Measurements from ENCODE around the gene SKAP1.
"Not testable (repeated sequence)": the region's sequence is repeated elsewhere in the genome, so short reads cannot be mapped to it uniquely, and the experiment has no call there.

Gene SKAP1

GRCh38 chr17:48269209-48269608 is 160.8 kb downstream of the SKAP1 start:
- TF ChIP-seq GATA1 (IDR thresholded peaks at IDR 0.05; ENCODE audit: low read depth, low read length) (no peak), POLR2A (IDR thresholded peaks at IDR 0.05; ENCODE audit: low read length) (no peak)
- peak in 1 of 2 experiments; percentile 31 for DNase-seq

DNA sequence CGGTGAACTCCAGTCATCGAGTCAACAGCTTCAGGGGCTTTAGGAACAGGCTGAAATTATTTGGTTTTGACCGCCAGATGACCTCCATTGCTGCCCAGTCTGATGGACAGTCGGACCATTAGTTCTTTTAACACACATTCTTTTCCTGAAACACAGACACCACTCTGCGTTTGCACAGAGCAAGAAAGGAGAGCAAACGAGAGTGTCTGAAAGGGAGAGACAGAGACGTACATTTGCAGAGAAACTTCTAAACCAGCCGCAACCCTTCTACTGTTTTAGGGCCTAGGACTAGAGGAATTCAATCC is 166.3 kb downstream of the SKAP1 start:
- no peak for TF ChIP-seq GATA1 (IDR thresholded peaks at IDR 0.05; ENCODE audit: low read depth, low read length)
- no peak for TF ChIP-seq POLR2A (IDR thresholded peaks at IDR 0.05; ENCODE audit: low read length)
- no peak for DNase-seq

DNA sequence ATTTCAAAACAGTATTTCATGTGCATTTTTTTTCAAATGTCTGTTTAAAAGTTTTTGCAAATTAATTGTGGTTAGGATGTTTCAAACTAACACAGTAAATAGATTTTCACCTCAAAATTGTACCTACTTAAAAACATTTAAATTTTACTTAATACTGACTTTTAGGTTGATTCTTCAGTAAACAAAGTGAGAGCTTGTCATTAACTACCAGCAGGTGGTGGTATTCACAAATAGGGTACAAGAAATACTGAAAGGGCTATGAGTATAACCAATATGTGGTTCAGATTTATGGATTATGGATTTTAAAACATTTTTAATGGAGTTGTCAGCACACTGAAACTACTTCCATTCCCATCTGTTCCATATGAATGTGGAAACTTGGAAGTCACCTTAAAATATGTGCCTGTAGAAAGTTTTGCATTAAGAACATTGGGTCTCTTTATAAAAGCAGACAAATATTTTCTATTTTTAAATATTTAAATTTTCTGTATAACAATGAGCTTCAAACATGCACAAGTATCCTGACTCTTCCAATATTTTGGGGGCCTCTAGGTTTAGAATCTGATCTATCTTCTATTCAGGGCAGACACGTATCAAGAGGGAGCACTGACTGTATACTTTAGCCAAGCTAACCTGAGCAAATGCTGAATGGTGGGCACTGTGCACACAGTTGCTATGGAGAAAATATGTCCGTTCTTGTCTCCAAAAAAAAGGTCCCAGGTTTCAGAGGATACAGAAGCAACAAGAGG is 166.9 kb downstream of the SKAP1 start:
- no peak for TF ChIP-seq GATA1 (IDR thresholded peaks at IDR 0.05; ENCODE audit: low read depth, low read length)
- TF ChIP-seq POLR2A (IDR thresholded peaks at IDR 0.05; ENCODE audit: low read length): no peak

GRCh38 chr17:48261297-48261880 is 168.6 kb downstream of the SKAP1 start:
- peak; percentile 21 to 32 for DNase-seq
- TF ChIP-seq POLR2A (IDR thresholded peaks at IDR 0.05; ENCODE audit: low read length): no peak

More for the DNA sequence above, 166.9 kb downstream of the SKAP1 start:
- DNase-seq: peak; percentile 24 to 32

GRCh38 chr17:48259694-48260291 is 170.2 kb downstream of the SKAP1 start:
- DNase-seq: peak; percentile 26 to 30
- TF ChIP-seq GATA1 (IDR thresholded peaks at IDR 0.05; ENCODE audit: low read depth, low read length) (no peak), POLR2A (IDR thresholded peaks at IDR 0.05; ENCODE audit: low read length) (no peak)

DNA sequence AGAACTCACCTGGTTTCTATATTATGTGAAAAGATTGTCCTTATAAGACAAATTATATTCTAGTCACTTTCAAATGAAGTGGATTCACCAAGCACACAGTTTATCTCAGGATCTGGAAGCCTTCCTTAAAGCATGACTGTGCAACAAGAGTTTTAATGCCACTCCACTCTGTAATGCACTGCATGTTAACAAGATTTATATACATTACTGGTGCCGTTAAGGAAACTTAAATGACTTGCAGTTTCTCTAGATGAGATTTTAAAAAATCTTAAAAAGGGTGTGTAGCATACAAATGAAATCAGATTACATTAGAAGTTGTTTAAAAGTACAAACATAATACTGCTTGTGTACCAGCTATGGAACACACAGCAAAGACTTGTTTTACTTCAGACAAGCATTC is 171.7 kb downstream of the SKAP1 start:
- TF ChIP-seq GATA1 (IDR thresholded peaks at IDR 0.05; ENCODE audit: low read depth, low read length) (no peak), POLR2A (IDR thresholded peaks at IDR 0.05; ENCODE audit: low read length) (no peak)
- peak; percentile 24 to 26 for DNase-seq

GRCh38 chr17:48255759-48256158 is 174.3 kb downstream of the SKAP1 start:
- no peak for TF ChIP-seq POLR2A (IDR thresholded peaks at IDR 0.05; ENCODE audit: low read length)
- TF ChIP-seq GATA1 (IDR thresholded peaks at IDR 0.05; ENCODE audit: low read depth, low read length): no peak
- no peak for DNase-seq

DNA sequence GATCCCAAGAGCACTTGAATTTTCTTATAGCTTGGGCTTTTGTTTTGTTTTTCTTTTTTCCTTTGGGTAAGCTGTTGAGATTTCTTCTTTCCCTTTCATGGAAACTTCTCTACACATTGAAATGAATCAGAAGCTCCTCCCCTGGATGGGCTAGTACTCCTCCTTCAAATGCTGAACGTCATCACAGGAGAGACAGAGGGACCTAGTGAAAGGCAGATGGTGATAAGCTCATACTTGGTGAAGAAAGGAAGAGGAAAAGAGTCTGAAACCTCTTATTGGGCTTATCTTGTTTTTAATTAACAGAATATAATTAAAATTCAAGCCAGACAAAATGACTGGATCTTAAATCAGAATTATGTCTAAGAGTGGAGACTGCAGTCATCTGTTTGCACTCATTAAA is 175.1 kb downstream of the SKAP1 start:
- no peak for TF ChIP-seq POLR2A (IDR thresholded peaks at IDR 0.05; ENCODE audit: low read length)
- TF ChIP-seq GATA1 (IDR thresholded peaks at IDR 0.05; ENCODE audit: low read depth, low read length): no peak
- no peak for DNase-seq

DNA sequence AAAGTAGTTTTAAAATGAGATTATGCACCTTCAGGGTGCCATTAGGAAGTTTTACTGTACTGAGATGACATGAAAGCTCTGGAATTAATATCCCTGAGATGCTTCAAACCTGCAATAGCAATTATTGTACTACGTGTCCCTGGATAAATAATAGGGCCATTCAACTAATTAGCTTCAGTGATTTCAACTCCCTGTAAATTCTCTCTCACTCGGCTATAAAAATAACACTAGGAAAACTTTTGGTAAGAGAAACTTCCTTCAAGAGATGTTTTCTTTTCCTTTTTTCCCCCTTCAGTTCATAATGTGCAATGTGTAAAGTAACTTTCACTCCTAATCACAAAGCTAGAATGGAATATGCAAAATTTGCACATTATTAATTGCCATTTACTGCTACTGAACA is 176.0 kb downstream of the SKAP1 start:
- TF ChIP-seq GATA1 (IDR thresholded peaks at IDR 0.05; ENCODE audit: low read depth, low read length) (no peak), POLR2A (IDR thresholded peaks at IDR 0.05; ENCODE audit: low read length) (no peak)
- no peak for DNase-seq

DNA sequence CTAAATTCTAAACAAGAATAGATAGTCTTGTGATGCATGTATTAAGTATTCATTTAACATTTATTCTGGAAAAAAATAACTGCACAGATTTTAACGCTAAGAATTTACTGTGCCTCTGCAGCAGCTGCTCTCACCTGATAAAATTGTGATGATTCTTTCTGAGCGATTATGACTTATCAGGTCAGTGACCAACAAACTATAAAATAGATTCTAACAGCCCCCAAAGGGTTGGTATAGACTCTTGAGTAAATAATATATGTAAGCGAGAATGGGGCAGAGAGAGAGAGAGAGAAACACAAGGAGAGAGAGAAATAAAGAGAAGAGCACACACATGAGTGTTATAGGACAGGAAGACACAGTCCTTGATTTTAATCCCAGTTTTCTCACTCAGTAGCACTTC is 178.1 kb downstream of the SKAP1 start:
- no peak for TF ChIP-seq POLR2A (IDR thresholded peaks at IDR 0.05; ENCODE audit: low read length)
- DNase-seq: no peak

DNA sequence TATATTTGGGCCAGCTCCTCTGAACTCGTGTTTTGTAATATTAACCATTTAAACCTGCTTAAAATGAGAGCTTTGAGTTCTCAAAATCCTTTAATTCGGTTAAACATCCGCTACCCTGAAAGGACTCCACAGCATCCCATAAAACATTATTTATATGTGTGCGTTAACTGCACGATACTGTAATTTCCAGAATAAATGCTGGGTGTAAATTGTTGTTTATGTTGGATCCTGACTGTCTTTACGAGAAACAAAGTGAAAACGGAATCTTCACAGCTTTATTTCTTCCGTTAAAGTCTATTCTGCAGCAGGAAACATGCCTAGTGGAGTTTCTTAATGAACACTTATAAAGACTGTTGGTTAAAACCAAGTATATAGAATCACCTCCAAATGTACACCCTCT is 179.1 kb downstream of the SKAP1 start:
- no peak for DNase-seq
- TF ChIP-seq POLR2A (IDR thresholded peaks at IDR 0.05; ENCODE audit: low read length) (no peak), GATA1 (IDR thresholded peaks at IDR 0.05; ENCODE audit: low read depth, low read length) (no peak)

DNA sequence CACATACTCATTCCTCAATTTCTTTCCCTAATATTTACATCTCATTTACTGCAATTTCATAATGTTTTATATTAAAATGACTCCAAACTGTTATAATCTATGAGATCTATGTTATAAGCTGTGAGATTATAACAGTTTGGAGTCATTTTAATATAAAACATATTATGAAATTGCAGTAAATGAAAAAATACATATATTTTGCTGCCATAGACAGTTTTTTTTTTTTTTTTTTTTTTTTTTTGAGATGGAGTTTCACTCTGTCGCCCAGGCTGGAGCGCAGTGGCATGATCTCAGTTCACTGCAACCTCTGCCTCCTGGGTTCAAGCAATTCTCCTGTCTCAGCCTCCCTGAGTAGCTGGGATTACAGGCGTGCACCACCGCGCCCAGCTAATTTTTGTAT is 180.0 kb downstream of the SKAP1 start:
- DNase-seq: not testable (repeated sequence)

DNA sequence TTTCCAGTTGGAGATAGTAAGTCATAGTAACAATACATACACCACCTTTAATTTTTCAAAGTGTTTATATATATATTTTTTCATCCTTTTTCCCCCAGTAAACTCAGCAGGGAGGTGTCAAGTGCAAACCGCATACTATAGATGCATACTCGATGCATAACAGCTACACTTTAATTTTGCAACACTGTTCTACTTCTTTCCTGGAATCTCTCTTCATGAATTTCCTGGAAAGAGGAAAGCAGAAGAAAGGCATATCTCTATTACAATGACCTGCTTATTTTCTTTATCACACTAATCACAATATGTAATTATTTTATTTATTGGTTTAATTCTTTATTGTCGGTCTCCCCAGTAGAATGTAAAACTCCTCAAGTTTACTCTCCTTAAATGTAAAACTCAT is 182.4 kb downstream of the SKAP1 start:
- TF ChIP-seq GATA1 (IDR thresholded peaks at IDR 0.05; ENCODE audit: low read depth, low read length) (no peak), POLR2A (IDR thresholded peaks at IDR 0.05; ENCODE audit: low read length) (no peak)

DNA sequence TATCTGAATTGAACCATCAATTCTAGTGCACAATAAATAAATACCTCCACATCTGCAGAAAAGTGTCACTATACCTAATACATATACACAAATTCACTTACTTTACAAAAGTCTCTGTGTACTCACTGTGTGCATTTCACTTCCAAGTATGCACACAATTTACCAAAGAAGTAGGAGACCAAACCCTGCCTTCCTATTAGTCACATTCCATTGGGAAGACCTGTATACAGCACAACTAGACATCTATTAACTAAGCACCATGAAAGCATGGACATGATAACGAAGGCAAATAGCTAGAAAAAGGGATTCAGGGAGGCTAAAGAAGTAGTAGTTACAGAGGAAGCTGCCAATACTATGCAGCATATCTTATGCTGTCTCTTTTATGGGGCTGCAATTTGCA is 183.0 kb downstream of the SKAP1 start:
- DNase-seq: no peak
- TF ChIP-seq POLR2A (IDR thresholded peaks at IDR 0.05; ENCODE audit: low read length) (no peak), GATA1 (IDR thresholded peaks at IDR 0.05; ENCODE audit: low read depth, low read length) (no peak)

More for the DNA sequence above, 182.4 kb downstream of the SKAP1 start:
- DNase-seq: no peak

DNA sequence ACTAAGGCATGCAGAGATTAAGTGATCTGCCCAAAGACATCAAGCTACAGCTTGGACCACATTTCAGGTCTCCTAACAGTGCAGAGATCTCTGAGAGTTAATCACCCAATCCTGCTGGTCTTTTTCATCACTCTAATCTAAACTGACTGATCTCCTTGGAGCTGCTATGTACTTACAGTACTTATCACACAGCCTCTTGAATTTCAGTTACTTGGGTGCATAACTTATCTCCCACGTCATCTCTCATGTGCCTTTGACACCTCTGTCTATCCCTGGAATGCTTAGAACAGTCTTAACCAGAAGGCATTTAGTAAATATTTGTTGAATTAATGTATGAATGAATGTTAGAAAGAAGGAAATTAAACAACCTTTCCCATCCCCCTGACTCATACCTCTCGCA is 183.4 kb downstream of the SKAP1 start:
- DNase-seq: peak in 1 of 2 experiments; percentile 27
- TF ChIP-seq POLR2A (IDR thresholded peaks at IDR 0.05; ENCODE audit: low read length): no peak
- no peak for TF ChIP-seq GATA1 (IDR thresholded peaks at IDR 0.05; ENCODE audit: low read depth, low read length)

DNA sequence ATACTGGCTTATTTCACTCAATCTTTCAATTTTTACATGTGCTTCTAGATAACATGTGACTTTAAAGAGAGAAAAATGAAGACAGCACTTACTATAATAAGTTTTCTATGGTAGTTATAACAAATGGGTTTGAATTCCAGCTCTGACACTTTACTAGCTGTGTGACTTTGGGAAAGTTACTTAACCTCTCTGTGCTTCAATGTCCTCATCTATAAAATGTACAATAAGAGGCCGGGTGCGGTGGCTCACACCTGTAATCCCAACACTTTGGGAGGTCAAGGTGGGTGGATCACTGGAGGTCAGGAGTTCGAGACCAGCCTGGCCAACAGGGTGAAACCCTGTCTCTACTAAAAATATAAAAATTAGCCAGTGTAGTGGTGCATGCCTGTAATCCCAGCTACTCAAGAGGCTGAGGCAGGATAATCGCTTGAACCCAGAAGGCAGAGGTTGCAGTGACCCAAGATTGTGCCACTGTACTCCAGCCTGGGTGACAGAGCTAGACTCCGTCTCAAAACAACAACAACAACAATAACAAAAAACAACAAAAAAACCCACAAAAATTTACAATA is 184.5 kb downstream of the SKAP1 start:
- DNase-seq: not testable (repeated sequence)

Data from erythroblast (primary cell).